ENCODE results near the gene UBE2Q2.
"Not testable (repeated sequence)": the region's sequence is repeated elsewhere in the genome, so short reads cannot be mapped to it uniquely, and the experiment has no call there.

Gene UBE2Q2

GRCh38 chr15:75866916-75867315 is 23.7 kb downstream of the UBE2Q2 start:
- DNase-seq (ENCODE audit: low read depth): no peak

- DNase-seq (ENCODE audit: low read depth): no peak
Measured at GRCh38 chr15:75867449-75867848, 24.2 kb downstream of the UBE2Q2 start.

- no peak for DNase-seq (ENCODE audit: low read depth)
Measured at GRCh38 chr15:75868019-75868418, 24.8 kb downstream of the UBE2Q2 start.

- DNase-seq (ENCODE audit: low read depth): no peak
Measured at GRCh38 chr15:75869446-75869845, 26.2 kb downstream of the UBE2Q2 start.

- not testable (repeated sequence) for DNase-seq (ENCODE audit: low read depth)
Measured at GRCh38 chr15:75871589-75871988, 28.3 kb downstream of the UBE2Q2 start.

GRCh38 chr15:75872403-75872990 is 29.2 kb downstream of the UBE2Q2 start:
- DNase-seq (ENCODE audit: low read depth): no peak

GRCh38 chr15:75884041-75884440 is 40.8 kb downstream of the UBE2Q2 start:
- DNase-seq (ENCODE audit: low read depth): peak; percentile 13

GRCh38 chr15:75887178-75887577 is 43.9 kb downstream of the UBE2Q2 start:
- no peak for DNase-seq (ENCODE audit: low read depth)

GRCh38 chr15:75891895-75892294 is 48.6 kb downstream of the UBE2Q2 start:
- peak; percentile 49 for DNase-seq (ENCODE audit: low read depth)

- DNase-seq (ENCODE audit: low read depth): no peak
Measured at GRCh38 chr15:75895731-75896130, 52.5 kb downstream of the UBE2Q2 start.

GRCh38 chr15:75900577-75900976 is 57.3 kb downstream of the UBE2Q2 start:
- no peak for DNase-seq (ENCODE audit: low read depth)

GRCh38 chr15:75902129-75902557 is 58.9 kb downstream of the UBE2Q2 start:
- DNase-seq (ENCODE audit: low read depth): no peak

- DNase-seq (ENCODE audit: low read depth): peak; percentile 62
Measured at GRCh38 chr15:75903331-75904239, 60.3 kb downstream of the UBE2Q2 start, which contains the start of gene FBXO22. TSS of gene FBXO22 (plus strand) at chr15:75903878. CDS start at chr15:75903964, 86 bp downstream.

GRCh38 chr15:75905231-75905630 is 62.0 kb downstream of the UBE2Q2 start:
- no peak for DNase-seq (ENCODE audit: low read depth)

- not testable (repeated sequence) for DNase-seq (ENCODE audit: low read depth)
Measured at GRCh38 chr15:75910355-75910754, 67.1 kb downstream of the UBE2Q2 start.

- DNase-seq (ENCODE audit: low read depth): no peak
Measured at GRCh38 chr15:75916978-75917377, 73.7 kb downstream of the UBE2Q2 start.

- no peak for DNase-seq (ENCODE audit: low read depth)
Measured at GRCh38 chr15:75918135-75918534, 74.9 kb downstream of the UBE2Q2 start.

- DNase-seq (ENCODE audit: low read depth): no peak
Measured at GRCh38 chr15:75920079-75920478, 76.8 kb downstream of the UBE2Q2 start.

GRCh38 chr15:75921732-75922703 is 78.8 kb downstream of the UBE2Q2 start:
- peak; percentile 73 for DNase-seq (ENCODE audit: low read depth)

- no peak for DNase-seq (ENCODE audit: low read depth)
Measured at GRCh38 chr15:75923756-75924155, 80.5 kb downstream of the UBE2Q2 start.

- DNase-seq (ENCODE audit: low read depth): no peak
Measured at GRCh38 chr15:75924576-75924975, 81.3 kb downstream of the UBE2Q2 start.

- DNase-seq (ENCODE audit: low read depth): no peak
Measured at GRCh38 chr15:75925440-75925839, 82.2 kb downstream of the UBE2Q2 start.
